ENCODE data around the gene KCNV2.

The KCNV2 gene

GRCh38 chr9:2758898-2759510, 41.7 kb downstream of the KCNV2 start:
- no peak for DNase-seq (ENCODE audit: low read depth)

DNA sequence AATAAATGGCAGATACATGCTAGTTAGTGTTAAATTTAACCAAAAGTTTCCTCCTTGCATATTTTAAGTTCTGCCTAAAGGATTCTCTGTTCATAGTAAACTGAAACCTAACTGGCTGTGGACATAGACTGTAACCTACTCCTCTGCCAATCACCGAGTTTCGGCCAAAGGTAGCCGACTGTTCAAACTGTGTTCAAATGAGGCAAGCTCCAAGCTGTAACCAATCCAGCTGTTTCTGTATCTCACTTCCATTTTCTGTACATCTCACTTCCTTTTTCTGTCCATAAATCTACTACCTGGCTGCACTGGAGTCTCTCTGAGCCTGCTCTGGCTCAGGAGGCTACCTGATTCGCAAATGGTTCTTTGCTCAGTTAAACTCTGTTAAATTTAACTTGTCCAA, 44.1 kb downstream of the KCNV2 start:
- no peak for DNase-seq (ENCODE audit: low read depth)

GRCh38 chr9:2764353-2764752, 47.0 kb downstream of the KCNV2 start:
- DNase-seq (ENCODE audit: low read depth): no peak

GRCh38 chr9:2765250-2765880, 48.1 kb downstream of the KCNV2 start:
- DNase-seq (ENCODE audit: low read depth): no peak

- no peak for DNase-seq (ENCODE audit: low read depth)
Observed at GRCh38 chr9:2767800-2768677, 50.7 kb downstream of the KCNV2 start.

DNA sequence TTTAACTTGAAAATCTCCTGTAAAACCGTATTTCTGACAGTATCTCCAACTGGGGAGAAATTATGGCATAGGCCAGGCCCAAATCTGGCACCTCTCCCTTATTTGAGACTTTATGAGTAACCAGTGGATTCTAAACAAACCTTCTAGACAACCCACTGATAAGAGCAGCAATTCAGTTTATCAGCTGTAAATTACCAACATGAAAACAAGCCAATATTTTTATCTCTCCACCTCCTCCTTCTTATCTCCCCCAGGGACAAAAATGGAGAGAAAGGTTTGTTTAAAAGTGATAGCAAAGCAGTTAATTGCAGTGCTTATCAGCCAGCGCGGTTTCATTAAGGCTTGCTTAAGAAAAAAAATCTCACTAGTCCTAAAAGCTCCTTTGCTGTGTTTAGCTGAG, 53.8 kb downstream of the KCNV2 start:
- no peak for DNase-seq (ENCODE audit: low read depth)

DNA sequence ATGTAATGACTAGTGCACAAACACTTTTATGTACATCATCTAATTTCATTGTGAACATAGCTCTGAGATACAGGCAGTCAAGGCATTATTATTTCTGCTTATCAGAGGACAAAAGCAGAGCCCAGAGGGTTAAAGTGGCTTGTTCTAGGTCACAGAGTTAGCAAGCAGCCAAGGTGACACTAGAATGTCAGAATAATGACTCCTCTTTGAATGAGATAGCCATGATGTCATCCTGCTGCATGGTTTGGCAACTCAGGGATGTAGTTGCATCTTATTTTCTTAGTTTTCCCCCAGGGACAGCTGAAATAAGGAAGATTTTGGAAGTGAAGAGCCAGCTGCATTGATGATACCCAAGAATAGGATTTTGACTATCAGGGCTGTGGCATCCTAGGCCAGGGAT, 54.4 kb downstream of the KCNV2 start:
- DNase-seq (ENCODE audit: low read depth): no peak

GRCh38 chr9:2777454-2777853, 60.1 kb downstream of the KCNV2 start:
- DNase-seq (ENCODE audit: low read depth): no peak

DNA sequence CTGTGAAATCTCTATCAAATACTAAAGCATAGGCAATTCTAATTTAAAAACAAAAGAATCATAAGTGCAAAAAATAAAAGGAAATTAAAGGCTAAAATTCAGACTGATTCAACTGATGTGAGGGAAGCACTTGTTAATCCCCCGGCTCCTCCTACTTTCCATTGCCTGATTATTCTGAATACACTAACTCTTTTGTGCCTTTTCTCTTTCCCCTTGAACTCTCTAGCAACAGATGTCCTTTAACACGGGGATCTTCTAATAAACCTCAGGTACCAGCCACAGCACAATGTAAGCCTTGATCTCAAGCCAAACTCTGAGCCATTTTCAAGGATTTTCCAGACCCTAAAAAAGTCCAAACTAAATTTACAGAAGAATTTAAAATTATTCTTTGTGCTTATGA, 61.5 kb downstream of the KCNV2 start:
- DNase-seq (ENCODE audit: low read depth): no peak
